Activated CD4-positive, CD25-positive, alpha-beta regulatory T cell (primary cell): ENCODE data around the gene ATP2B2.

Experiments
- DNase-seq, 4 experiments: peaks; one replicate each; lab custom pipeline; 2025; lab: John Stamatoyannopoulos, UW

ATP2B2 gene

DNA sequence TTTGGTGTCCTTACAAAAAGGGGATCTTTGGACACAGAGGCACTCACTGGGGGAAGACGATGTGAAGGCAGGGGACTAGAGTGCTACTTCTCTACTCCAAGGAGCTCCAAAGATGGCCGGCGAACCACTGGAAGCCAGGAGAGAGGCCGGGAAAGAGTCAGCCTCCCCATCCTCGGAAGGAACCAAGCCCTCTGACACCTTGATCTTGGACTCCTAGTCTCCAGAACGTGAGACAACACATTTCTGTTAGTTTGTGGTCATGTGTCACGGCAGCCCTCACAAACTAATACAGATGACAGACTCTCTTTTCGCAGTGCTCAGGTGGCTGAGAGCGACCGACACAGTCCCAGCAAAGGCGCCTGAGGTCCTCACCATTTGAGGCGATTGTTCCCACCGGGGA is 24.4 kb upstream of the ATP2B2 start:
- DNase-seq, result no peak

DNA sequence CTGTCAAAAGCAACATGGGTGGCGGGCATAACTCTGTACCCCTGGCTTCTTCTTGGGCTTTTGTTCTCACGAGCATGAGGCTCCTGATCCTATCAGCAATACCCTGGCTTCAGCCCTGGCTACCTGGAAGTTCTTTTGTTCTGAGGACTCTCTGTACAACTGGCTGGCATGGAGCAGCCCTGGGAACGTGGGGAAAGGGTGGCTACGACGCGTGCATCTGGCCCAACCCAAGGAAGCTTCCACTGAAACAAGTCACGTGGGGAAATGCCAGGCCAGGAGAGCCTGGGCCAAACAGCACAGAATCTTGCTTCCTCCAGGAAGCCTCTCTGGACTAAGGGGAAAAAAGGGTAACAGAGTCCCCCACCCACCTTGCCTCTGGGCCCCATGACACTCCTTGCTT is 22.7 kb upstream of the ATP2B2 start:
- DNase-seq, result no peak

DNA sequence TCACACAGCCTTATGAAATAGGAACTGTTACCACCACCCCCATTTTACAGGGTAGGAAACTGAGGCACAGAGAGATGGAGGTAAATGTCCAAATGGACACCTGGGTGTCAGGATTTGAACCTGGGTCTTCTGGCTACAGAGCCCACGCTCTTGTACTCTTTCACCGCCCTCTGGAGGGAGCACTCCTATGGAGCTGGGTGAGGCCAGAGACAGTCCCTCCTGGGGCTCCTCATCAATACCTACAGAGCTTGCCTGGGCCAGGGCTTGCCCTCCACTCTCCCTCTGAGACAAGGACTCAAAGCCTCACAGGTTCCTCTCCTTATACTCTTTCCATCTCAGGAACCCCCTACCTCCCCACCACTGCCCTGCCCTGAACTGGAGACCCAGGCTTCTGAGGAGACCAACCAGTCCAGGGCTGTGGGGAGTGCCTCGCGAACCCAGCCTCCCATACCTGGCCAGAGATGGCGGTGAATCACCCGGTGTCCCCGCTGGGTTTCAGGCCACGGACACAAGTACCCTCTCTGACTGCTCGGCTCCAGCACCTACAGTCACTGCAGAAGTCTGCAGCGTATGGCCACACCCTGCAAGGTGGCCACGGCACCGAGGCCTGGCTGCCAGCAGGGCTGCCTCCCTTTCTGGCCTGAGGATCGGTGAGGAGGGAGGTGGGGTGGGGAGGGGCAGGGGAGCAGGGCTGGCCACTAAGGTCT is 22.1 kb upstream of the ATP2B2 start:
- DNase-seq, result no peak

DNA sequence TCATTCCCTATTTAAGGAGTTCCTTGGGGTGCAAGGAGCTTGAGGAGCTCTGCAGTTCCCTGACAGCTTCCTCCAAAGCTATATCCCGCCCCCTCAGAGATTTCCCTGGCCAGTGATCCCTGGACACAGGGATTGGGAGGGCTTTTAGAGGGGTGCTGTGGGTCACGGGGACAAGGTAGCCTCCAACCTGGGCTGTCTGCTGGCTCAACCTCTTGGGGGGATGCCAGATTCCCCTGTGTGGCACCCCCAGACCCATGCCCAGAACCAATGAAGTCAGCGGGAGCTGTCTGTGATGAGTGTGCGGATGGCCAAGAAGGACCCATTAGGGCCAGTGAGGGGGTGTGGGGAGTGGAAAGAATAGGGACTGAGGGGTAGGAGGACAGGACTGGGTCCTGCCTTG is 21.0 kb upstream of the ATP2B2 start:
- DNase-seq, result no peak

DNA sequence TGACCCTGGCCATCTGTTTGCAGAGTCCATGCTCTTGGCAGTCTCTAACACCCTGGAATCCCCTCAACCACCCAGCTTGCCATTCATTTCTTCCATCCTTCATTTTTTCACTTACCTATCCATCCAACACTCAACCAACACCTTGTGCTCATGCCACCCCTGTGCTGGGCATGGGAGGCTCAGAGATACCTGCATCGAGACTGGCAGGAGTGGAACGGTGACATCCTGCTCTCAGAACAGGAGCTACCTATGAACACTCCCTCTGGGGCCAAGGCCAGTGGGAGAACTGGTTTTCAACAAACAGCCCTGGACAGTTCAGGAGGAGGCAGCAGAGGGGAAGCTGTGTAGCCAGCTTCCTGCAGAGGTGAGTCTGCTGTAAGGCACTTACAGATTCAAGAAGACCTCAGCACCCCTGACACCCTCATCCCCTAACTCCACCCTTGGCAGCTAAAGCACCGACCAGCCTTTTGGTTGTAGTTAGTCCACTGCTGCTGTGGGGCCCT is 19.5 kb upstream of the ATP2B2 start:
- no peak for DNase-seq

DNA sequence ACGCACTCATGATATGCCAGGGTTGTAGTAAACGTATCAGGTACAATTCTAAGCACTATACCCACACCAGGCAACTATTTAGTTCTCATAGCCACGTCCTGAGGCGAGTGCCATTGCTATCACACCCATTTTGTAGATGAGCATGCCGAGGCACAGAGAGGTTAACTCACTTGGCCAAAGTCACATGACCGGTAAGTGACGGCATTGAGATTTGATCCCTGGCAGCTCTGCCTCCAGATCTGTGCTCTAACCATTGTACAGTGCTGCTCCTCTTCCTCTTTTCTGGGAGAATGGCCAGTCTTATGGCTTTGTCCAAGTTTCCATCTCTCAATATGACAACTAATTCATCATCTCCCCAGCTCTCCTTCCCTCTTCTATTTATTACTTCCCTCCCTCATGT is 18.9 kb upstream of the ATP2B2 start:
- no peak for DNase-seq

DNA sequence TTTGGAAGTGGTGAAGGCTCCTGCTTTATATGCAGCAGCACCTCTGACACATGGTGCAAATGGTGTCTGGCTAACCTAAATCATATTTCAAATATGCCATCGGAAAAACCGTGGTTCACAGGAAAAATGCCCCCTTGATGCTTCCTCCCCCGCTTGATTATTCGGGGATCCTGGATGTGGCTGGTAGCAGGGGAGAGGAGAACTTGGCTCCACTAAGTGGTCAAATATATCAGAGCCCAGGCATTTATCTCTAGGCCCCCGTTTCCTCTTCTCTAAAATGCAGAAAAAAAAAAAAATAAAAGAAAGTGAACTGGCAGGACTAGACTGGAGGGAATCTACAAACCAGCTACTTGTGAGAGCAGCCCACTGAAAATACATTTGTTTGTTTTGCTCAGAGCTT is 18.2 kb upstream of the ATP2B2 start:
- no peak for DNase-seq

DNA sequence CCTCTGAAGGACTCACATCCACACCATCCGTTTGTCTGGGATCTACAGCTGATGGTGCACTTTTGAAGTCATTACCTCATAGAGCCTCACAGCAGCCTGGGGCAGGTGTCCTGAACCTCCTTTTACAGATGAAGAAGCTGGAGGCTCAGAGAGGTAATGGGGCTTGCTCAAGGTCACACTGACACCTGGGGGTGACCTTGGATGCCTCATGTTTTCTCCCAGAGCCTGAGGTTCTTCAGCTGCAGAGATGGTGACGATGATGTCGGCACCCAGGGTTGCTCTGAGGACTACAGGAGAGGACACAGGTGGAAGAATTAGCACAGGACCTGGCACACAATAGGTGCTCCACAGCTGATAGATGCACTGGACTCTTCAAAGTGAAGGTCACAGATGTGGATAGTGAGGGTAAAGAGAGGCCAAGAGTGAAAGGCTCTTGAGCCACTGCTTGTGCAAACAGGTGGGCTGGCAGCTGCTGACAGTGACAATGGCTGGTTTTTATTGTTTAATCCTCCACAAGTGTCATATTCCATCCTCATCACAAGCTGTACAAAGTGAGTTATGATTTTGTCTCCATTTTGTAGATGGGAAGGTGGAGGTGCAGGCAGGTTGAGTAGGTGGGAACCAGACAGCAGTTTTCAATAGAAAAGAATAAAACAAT is 17.4 kb upstream of the ATP2B2 start:
- DNase-seq, result no peak

DNA sequence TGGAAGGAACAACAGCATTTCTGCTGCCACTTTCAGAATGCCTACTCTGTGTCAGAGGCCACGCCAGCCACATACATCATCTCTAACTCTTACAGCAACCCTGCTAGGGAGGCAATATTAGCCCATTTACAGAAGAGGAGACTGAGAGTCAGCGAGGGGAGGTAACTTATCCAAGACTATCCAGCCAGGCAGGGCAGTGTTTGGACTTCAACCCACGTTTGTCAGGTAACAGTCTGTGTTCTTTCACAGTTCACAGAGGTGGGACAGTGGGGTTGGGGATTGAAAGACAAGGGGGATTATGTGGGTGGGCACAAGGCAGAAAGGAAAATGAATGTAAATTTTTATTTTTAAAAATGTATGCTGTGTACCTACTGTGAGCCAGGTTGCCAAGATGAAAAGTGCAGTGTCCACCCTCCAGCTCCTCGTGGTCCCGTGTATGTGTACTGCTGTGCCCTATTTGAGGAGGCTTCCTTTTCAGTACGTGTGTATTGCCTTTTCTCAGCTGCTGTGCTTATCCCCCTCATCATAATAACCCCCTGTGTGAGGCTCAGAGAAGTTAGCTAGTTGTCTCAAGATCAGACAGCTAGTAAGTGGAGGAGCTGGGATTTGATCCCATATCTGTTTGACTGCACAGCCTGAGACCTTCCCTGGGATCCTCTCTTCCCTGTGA is 16.5 kb upstream of the ATP2B2 start:
- no peak for DNase-seq

DNA sequence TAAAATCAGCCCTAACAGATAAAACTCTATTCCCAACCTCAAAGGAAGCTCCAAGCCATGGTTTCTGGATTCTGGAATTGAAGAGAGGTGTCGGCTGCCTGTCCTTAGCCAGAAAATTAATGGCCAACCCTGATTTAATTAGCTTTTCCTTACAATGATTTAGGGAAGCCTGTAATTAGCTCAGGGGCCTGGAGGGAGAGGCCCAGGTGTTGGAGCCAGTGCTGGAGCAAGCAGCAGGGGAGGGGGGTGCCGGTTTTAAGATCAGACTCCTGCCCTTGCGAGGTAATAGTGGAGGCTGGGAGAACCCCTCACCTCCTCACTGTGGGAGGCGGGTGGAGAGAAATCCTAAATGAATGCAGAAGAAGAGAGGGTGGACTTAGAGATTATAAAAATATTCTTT is 14.7 kb upstream of the ATP2B2 start:
- no peak for DNase-seq

DNA sequence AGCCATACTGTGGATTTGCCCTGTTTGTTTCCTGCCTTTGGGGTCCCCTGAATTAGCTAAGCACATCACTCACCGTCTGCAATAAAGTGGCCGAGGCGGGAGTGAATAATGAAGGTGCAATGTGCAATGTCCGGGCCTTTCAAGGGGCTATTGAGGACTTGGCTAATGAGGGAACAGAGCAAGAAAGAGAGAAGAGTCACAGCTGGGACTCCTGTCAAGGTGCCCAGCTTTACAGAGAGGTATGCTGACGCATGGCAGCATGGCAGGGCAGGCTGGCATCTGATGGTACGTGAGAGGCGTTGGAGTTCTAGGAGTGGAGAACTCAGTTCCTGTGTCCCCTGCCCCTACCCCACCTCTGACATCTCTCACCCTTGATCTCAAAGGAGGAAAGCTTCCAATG is 13.8 kb upstream of the ATP2B2 start:
- no peak for DNase-seq

DNA sequence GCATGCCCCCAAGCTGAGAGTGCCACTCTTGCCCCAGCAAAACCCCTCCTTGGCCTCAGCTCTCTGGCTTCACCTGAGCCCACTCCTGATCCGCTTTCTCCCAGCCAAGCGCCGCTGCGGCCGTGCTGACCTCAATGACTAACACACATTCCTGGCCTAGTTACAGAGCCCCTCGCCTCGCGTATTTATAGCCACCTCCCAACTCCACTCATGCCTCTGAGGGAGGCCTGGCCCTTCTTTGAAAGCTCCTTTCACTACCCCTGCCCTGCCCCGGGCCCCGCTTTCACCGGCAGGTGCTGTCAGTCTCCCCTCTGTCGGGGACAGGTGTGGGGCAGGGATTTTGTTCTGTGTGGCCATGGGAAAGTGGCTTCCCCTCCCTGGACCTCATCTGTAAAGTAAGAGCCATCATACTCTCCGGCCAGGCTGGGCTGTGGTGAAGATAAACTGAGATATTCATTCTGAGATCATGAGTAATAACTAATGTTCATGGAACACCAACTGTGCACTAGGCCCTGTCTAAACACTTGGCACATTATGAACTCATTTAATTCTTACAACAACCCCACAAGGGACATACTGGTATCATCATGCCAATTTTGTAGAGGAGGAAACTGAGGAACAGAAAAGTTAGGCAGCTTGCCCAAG is 13.2 kb upstream of the ATP2B2 start:
- no peak for DNase-seq

DNA sequence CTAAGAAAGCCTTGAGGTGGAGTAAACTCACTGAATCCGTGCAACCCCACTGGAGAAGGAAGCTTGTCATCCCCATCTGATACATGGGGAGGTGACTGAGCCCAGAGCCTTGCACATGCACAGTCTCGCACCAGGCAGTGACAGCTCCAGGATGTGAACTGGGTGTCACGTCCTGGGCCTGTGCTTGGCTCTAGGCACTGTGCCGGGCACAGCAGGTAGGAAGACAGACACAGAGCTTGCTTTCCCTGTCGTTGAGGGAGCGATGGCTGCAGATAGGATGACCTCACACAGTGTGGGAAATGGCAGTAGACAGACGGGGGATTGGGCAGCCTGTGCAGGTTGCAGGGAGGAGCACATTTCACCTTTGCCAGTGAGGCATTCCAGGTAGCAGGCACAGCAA is 12.2 kb upstream of the ATP2B2 start:
- DNase-seq, result no peak

DNA sequence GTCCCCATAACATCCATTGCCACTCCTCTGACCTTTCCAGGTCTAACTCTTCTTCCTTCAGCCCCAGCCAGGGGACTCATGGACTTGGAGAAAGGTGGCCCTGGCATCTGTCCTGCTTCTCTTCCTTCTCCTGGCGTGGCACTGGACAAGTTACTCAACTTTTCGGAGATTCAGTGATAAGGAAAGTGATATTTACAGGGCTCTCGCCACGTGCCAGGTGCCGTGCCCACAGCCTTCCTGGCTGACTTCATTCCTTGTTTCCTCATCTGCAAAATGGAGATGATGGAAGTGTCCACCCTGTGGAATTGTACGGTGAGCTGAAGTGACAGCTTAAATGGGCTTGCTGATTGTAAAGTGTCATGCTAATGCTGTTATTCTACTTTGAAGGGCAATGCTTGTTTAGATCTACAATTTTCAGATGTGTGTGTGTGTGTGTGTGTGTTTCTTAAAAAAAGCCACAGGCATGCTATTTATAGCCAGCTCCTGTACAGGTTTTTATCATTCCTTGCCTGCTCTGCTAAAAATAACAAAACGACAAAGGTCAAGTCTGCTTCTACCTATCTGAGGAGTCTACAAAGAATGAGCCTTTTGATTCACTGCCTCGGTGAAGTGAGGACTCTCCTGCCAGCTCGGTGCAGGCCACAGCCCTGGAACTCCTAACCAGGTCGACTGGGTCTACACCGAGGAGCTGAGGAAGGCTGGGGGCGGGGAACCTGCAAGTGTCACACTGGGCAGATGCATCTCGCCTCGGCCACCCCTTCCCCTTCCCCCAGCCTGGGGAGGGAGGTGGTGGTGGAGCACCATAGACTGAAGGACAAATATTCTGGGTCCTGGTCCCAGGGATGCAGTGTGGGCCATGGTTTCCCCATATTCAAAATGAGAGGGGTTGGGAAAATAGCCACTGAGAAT is 11.4 kb upstream of the ATP2B2 start:
- no peak for DNase-seq

DNA sequence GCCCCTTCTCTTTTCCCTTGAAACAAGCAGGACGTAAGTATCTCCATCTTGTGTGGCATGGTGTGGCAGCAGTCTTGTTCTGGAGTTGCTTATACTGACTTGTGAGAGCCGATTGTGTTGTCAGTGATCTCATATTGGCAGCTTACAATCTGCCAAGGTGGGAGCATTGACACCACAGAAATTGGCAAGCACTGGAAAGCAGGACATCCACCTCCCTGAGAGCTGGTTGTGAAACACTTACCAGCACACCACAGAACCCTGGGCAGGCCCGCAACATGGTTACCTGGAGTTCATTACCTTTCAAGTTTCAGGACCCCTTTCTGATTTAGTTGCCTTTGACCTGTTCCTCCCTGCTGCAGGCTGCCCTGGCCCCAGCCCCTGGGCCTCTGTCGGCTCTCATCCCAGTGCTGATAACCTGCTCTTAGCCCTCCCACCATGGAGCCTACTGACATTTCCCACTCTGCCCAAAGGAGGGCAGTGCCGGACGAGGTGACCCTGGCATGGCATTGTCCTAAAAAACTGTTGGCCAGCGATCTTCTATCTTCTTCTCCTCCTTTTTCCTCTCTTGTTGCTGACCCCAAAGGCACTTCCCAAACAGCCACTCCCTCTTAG is 10.6 kb upstream of the ATP2B2 start:
- DNase-seq, result no peak

DNA sequence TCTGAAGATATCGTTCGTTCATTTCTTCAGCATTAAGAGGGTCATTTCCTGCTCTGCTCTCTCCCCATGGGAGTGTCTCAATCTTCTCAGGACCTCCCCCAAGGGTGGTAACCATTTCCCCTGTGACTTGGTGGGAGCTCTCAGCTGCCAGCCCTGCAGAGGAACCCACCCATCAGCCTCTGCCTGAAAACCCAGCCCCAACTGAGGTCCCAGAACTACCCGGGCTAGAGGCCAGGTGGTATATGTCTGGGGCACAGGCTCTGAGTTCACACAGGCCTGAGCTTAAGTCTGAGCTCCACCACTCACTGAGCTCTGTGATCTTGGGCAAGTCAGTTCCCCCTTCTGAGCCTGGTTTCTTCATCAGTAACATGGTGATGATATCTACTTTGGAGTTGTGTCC is 10.0 kb upstream of the ATP2B2 start:
- no peak for DNase-seq

DNA sequence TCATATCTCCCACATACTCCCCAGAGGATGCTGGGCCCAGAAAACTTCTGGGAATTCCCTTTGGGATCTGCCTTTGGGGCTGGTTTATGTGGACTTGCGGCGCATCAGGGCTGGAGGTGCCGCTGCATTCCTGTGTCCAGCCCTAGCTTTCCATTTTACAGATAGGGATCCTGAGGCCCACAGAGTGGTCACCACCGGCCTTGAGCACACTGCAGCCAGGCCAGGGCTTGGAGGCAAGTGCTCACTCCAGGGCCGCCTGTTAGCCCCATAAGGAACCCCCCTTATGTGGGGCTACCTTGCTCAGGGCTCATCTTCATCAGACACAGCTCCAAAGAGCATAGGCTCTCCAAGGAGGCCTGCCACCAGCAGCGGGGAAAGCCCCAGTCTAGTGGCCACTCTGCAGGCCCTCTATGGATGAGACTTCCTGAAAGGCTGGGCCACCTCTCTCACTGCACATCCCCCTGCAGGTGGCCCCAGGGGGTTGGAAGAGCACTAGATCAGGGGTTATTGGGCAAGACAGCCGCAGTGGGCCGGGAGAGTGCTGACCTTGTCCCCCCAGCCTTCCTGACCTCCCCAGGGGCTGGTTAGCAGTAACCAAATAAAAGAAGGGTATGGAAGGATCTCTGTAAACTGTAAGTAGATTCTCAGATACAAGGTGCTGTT is 9.2 kb upstream of the ATP2B2 start:
- no peak for DNase-seq

DNA sequence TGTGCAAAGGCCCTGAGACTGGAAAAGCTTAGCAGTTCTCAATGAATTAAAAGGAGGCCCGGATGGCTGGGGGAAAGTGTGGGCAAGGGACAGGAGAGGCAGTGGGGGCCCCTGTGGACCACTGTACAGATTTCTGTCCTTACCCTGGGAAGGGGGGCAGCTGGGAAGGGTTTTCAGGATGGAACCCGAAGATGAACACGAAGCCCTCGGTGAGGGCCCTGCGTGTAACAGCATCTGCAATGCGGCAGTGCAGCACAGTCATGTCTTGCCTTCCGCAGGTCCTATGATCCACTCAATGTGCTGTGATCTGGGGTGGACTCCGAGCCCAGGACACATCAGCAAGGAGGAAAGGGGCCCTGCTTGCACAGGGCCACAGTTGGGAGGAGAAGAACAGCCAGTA is 7.9 kb upstream of the ATP2B2 start:
- DNase-seq, result no peak

DNA sequence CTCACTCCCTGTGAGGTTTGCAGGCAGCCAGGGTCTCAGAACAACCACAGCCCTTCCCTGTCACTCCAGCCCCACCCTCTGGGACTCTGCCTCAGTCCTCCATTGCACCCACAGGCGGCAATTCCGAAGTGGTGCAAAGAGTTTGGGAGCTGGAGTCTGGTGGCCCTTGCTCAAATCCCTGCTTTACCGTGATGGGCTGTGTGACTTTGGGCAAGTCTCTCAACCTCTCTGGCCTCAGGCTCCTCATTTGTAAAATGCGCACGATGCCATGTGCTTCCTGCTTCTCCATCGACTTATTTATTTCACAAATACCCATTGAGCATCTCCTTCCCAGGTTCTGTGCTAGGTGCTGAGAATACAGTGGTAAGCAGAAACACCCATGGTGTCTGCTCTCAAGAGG is 7.3 kb upstream of the ATP2B2 start:
- no peak for DNase-seq

DNA sequence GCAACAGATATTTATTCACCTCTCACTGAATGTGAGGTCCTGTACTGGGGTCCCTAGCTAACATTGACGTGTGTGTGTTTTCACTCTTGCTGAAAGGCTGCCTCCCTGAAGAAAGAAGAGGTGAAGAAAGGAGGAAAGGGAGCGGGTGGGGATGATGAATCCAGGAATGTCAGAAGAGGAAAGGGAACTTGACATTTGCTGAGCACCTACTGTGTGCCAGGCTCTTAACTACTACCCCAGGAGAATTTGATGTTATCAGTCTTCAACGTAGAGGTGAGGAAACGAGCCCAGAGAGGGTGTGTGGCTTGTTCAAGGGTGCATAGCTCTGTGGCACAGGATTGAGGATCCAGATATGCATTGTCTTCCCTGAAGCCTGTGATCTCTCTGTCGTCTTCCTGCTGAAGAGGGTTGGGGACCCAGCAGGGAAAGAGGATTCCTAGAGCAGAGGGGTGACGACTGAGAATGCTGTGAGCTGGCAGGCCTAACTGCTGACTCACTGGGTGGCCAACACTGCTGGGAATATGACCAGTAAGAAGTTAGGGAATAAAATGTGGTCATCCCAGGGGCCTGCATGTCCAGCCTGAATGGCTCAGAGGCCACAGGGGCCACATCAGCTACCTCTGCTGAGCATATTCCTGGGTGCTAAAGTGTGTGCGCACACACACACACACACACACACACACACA is 6.6 kb upstream of the ATP2B2 start:
- no peak for DNase-seq
